Measurements from ENCODE around the gene PTH2. TPM values are rescaled to one million over a fixed set of nuclear protein-coding genes. Genes with fewer than 3 reads are reported as not detected.

Gene PTH2
- total and polyA plus RNA-seq, 2 donors (not counting 1 experiment from before 2014, with no cell fraction given): not detected

GRCh38 chr19:49436381-49437017 lies 13.3 kb upstream of the PTH2 start:
- Histone ChIP-seq H3K36me3 (ENCODE audit: control insufficient read depth, insufficient read depth, low read length) (no peaks in the 10 kb centered on the region), H4K20me1 (ENCODE audit: control insufficient read depth, extremely low read depth, insufficient read depth, low read length) (no peaks in the 10 kb centered on the region), H3K4me3 (replicated peaks in 1 of 4; ENCODE audit: control extremely low read depth in 1 of 4, insufficient read depth in 1 of 4, low read depth in 3 of 4, low read length in 4 of 4) (no peak overlapping the region), H3K79me2 (ENCODE audit: control insufficient read depth, insufficient read depth, low read length) (no peaks in the 10 kb centered on the region), H3K4me1 (ENCODE audit: control insufficient read depth, extremely low read depth, insufficient read depth, low read length) (no peaks in the 10 kb centered on the region), H3K4me2 (ENCODE audit: extremely low read depth, insufficient read depth, low read length) (no peak overlapping the region), H3K27me3 (ENCODE audit: control insufficient read depth, insufficient read depth, low read length) (peaks cover 82% of the 10 kb centered on the region), H3K9me3 (ENCODE audit: control insufficient read depth, insufficient read depth, low read depth, low read length) (no peaks in the 10 kb centered on the region), H3K9ac (ENCODE audit: insufficient read depth, low read length) (no peak overlapping the region), H2AFZ (ENCODE audit: low read length) (no peak overlapping the region), H3K27ac (ENCODE audit: insufficient read depth, low read length) (no peak overlapping the region)
- DNase-seq (ENCODE audit: low read depth in 2 of 2): no peak
- TF ChIP-seq CTCF (conservative IDR thresholded peaks at IDR 0.05 in 1 of 2, IDR thresholded peaks at IDR 0.05 in 1 of 2; ENCODE audit: low read depth in 1 of 2, low read length in 2 of 2) (no peak), EZH2 (IDR thresholded peaks at IDR 0.05; ENCODE audit: low read length, missing control alignments) (peak; percentile 92)

GRCh38 chr19:49435670-49436069 lies 12.4 kb upstream of the PTH2 start:
- Histone ChIP-seq H3K27me3 (ENCODE audit: control insufficient read depth, insufficient read depth, low read length) (peaks cover 82% of the 10 kb centered on the region), H3K4me1 (ENCODE audit: control insufficient read depth, extremely low read depth, insufficient read depth, low read length) (no peaks in the 10 kb centered on the region), H3K27ac (ENCODE audit: insufficient read depth, low read length) (no peak overlapping the region), H3K79me2 (ENCODE audit: control insufficient read depth, insufficient read depth, low read length) (no peaks in the 10 kb centered on the region), H3K4me2 (ENCODE audit: extremely low read depth, insufficient read depth, low read length) (no peak overlapping the region), H3K36me3 (ENCODE audit: control insufficient read depth, insufficient read depth, low read length) (no peaks in the 10 kb centered on the region), H4K20me1 (ENCODE audit: control insufficient read depth, extremely low read depth, insufficient read depth, low read length) (no peaks in the 10 kb centered on the region), H3K9me3 (ENCODE audit: control insufficient read depth, insufficient read depth, low read depth, low read length) (no peaks in the 10 kb centered on the region), H3K4me3 (replicated peaks in 1 of 4; ENCODE audit: control extremely low read depth in 1 of 4, insufficient read depth in 1 of 4, low read depth in 3 of 4, low read length in 4 of 4) (no peak overlapping the region), H3K9ac (ENCODE audit: insufficient read depth, low read length) (no peak overlapping the region), H2AFZ (ENCODE audit: low read length) (no peak overlapping the region)
- TF ChIP-seq CTCF (conservative IDR thresholded peaks at IDR 0.05 in 1 of 2, IDR thresholded peaks at IDR 0.05 in 1 of 2; ENCODE audit: low read depth in 1 of 2, low read length in 2 of 2): no peak
- no peak for TF ChIP-seq EZH2 (IDR thresholded peaks at IDR 0.05; ENCODE audit: low read length, missing control alignments)
- no peak for DNase-seq (ENCODE audit: low read depth in 2 of 2)

- Histone ChIP-seq H2AFZ (ENCODE audit: low read length) (no peak overlapping the region), H3K27ac (ENCODE audit: insufficient read depth, low read length) (no peak overlapping the region), H3K4me3 (replicated peaks in 1 of 4; ENCODE audit: control extremely low read depth in 1 of 4, insufficient read depth in 1 of 4, low read depth in 3 of 4, low read length in 4 of 4) (no peak overlapping the region), H3K4me2 (ENCODE audit: extremely low read depth, insufficient read depth, low read length) (no peak overlapping the region), H3K79me2 (ENCODE audit: control insufficient read depth, insufficient read depth, low read length) (no peaks in the 10 kb centered on the region), H3K27me3 (ENCODE audit: control insufficient read depth, insufficient read depth, low read length) (peaks cover 81% of the 10 kb centered on the region), H3K4me1 (ENCODE audit: control insufficient read depth, extremely low read depth, insufficient read depth, low read length) (no peaks in the 10 kb centered on the region), H3K36me3 (ENCODE audit: control insufficient read depth, insufficient read depth, low read length) (no peaks in the 10 kb centered on the region), H4K20me1 (ENCODE audit: control insufficient read depth, extremely low read depth, insufficient read depth, low read length) (no peaks in the 10 kb centered on the region), H3K9ac (ENCODE audit: insufficient read depth, low read length) (no peak overlapping the region), H3K9me3 (ENCODE audit: control insufficient read depth, insufficient read depth, low read depth, low read length) (no peaks in the 10 kb centered on the region)
- no peak for TF ChIP-seq EZH2 (IDR thresholded peaks at IDR 0.05; ENCODE audit: low read length, missing control alignments)
- no peak for TF ChIP-seq CTCF (conservative IDR thresholded peaks at IDR 0.05 in 1 of 2, IDR thresholded peaks at IDR 0.05 in 1 of 2; ENCODE audit: low read depth in 1 of 2, low read length in 2 of 2)
- no peak for DNase-seq (ENCODE audit: low read depth in 2 of 2)
These were observed 11.8 kb upstream of the PTH2 start for GRCh38 chr19:49434907-49435583.
